H7 (cell line): Measurements from ENCODE around the gene CDIPT. TPM values are rescaled to one million over a fixed set of nuclear protein-coding genes. Genes with fewer than 3 reads are reported as not detected.
"Not testable (repeated sequence)": the region's sequence is repeated elsewhere in the genome, so short reads cannot be mapped to it uniquely, and the experiment has no call there.

Experiments used
- DNase-seq: peaks from one replicate; pipeline ENCODE4 v3.0.0; 2012
- H3K27me3 ChIP-seq: 2 replicates; pipeline ENCODE4 v1.6.0; 2011; ENCODE audit warnings: mild to moderate bottlenecking, low read length; ENCODE audit not compliant: control insufficient read depth, insufficient read depth
- H3K36me3 ChIP-seq: replicated peaks from 2 replicates; pipeline ENCODE4 v1.5.1; 2011; ENCODE audit warnings: low read length; ENCODE audit not compliant: control insufficient read depth, insufficient read depth
- H3K4me3 ChIP-seq: 2 replicates; pipeline ENCODE4 v1.5.1; 2011; ENCODE audit warnings: low read depth, mild to moderate bottlenecking, control low read depth, low read length, moderate library complexity; ENCODE audit not compliant: insufficient read depth
- total RNA-seq: library from RNA; depleted of rRNA; stranded (reverse); fragments of >200 nt; shearing (Covaris generic); gene quantifications from 2 replicates; pipeline ENCODE4 v1.2.3, GENCODE V29; 2014

The CDIPT gene
- total RNA-seq, 1 experiment from 2014 or later: 91.3 TPM

GRCh38 chr16:29881050-29881449 lies 18.0 kb upstream of the CDIPT start:
- no peak for DNase-seq
- no peak overlapping the region for H3K4me3 ChIP-seq
- peaks cover 7% of the 10 kb centered on the region; the same call in 1 of the 2 replicates for H3K27me3 ChIP-seq
- H3K36me3 ChIP-seq: peaks cover 2% of the 10 kb centered on the region; the same call in 1 of the 2 replicates

DNA sequence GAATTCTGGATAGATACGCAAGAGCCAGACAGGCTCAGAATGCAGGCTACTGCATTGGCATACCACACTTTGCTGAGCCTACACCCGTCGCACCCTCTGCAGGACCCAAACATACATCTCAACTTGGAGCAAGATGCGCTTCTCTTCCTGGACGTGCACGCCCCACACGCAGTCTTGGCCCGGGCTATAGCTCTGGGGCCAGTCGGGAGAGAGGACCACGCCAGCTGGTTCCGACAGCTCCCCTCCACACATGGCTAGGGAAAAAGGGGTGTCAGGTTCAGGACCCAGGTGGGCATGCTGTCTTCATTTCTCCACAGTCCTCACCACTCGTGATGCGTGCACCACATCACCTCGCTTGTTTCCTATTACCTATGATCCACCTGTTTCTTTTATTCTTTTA lies 15.1 kb upstream of the CDIPT start:
- H3K4me3 ChIP-seq: no peak overlapping the region
- peaks cover 7% of the 10 kb centered on the region; the same call in 1 of the 2 replicates for H3K27me3 ChIP-seq
- DNase-seq: no peak
- peaks cover 2% of the 10 kb centered on the region; the same call in 1 of the 2 replicates for H3K36me3 ChIP-seq

- DNase-seq: peak; percentile 98
- peak overlapping the region; percentile 58 for H3K4me3 ChIP-seq
These were observed 14.4 kb upstream of the CDIPT start for GRCh38 chr16:29877266-29877961.

DNA sequence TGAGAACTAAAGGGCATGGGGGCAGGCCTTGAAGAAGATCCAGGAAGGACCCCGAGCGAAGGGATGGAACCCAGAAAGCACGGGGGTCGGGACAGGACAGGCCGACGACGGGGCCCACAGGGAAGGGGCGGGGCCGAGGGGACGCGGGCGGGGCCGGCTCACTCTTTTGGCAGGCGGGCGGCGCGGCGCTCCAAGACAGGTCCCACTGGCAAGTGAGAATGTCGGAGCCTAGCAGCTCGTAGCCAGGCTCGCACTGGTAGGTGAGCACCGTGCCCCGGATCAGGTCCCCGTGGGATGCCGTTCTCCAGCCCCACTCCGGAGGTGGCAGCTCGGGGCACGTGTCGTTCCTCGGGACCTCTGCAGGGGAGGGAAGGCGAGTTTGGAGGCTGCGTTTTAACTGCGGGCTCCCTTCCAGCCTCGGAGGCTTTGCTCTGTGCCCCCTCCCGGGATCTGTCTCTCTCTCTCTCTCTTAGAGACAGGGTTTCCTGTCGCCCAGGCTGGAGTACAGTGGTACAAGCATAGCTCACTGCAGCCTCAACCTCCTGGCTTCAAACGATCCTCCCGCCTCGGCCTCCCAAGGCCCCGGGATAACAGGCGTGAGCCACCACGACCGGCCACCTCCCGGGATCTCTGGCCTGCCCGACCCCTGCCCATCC lies 13.7 kb upstream of the CDIPT start:
- H3K4me3 ChIP-seq: peak overlapping the region; percentile 58
- peaks cover 7% of the 10 kb centered on the region; the same call in 1 of the 2 replicates for H3K27me3 ChIP-seq
- H3K36me3 ChIP-seq: peaks cover 2% of the 10 kb centered on the region
- DNase-seq: peak; percentile 91

More at GRCh38 chr16:29877266-29877961, 14.4 kb upstream of the CDIPT start:
- Histone ChIP-seq H3K36me3 (peaks cover 2% of the 10 kb centered on the region), H3K27me3 (peaks cover 7% of the 10 kb centered on the region; the same call in 1 of the 2 replicates)

GRCh38 chr16:29876217-29876593 lies 13.2 kb upstream of the CDIPT start:
- peaks cover 2% of the 10 kb centered on the region for H3K36me3 ChIP-seq
- peak overlapping the region; percentile 58 for H3K4me3 ChIP-seq
- peaks cover 7% of the 10 kb centered on the region; the same call in 1 of the 2 replicates for H3K27me3 ChIP-seq
- peak; percentile 92 for DNase-seq

DNA sequence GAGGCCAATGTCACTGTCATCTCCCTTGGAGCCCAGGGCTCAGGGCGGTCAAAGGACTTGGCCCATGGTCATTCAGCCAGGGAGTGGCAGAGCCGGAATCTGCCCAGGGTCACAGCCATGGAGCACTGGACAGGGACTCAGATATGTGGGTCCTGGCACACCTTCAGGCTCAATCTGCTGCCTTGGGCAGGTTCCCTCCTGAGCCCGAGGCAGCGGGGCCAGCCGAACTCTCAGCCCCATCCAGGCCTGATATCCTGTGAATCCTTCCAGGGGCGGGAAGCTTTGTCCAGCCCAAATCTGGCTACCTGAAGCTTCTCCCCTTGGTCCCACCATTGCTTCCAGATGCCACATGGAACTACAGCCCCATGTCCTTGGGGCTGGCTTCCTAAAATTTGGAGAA lies 12.2 kb upstream of the CDIPT start:
- peaks cover 7% of the 10 kb centered on the region; the same call in 1 of the 2 replicates for H3K27me3 ChIP-seq
- H3K4me3 ChIP-seq: no peak overlapping the region
- no peak for DNase-seq
- H3K36me3 ChIP-seq: peaks cover 2% of the 10 kb centered on the region

GRCh38 chr16:29873319-29873718 lies 10.3 kb upstream of the CDIPT start:
- H3K27me3 ChIP-seq: peaks cover 7% of the 10 kb centered on the region; the same call in 1 of the 2 replicates
- no peaks in the 10 kb centered on the region; the same call in 1 of the 2 replicates for H3K36me3 ChIP-seq
- no peak overlapping the region for H3K4me3 ChIP-seq
- DNase-seq: no peak

DNA sequence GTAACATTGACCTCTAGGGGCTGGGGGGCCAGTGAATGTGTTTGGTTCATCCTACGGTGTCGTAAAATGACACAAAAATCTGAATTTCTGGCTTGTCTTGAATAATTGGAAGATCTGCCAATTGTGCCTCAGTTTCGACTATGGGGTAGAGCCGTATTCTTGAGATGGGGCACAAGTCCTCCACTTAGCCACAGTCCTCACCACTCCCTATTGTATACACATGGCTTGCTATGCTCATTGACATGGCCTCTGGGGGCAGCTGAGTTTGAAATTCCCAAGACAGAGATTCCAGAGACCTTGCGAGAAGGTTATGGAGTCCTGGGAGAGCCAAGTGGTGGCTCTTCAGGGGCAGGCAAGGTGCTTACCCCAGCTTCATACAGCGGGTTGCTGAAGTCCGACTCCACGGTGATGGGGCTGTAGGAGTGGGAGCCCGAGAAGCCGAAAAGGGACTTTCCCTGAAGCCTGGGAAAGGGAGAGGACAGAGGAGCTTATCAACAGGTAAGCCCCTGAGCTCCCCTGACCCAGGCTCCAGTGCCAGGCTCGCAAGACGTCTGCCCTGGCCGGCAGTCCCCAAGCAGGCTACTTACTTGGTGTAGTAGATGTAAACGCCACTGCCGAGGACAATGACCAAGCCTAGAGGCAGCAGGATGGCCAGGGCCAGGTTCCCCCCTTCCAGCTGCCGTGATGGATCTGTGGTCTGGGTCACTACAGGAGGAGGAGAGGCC lies 9.0 kb upstream of the CDIPT start:
- H3K4me3 ChIP-seq: no peak overlapping the region
- H3K36me3 ChIP-seq: no peaks in the 10 kb centered on the region; the same call in 1 of the 2 replicates
- DNase-seq: no peak
- H3K27me3 ChIP-seq: peaks cover 6% of the 10 kb centered on the region; the same call in 1 of the 2 replicates

- H3K4me3 ChIP-seq, H3K27me3 ChIP-seq, H3K36me3 ChIP-seq, DNase-seq: not testable (repeated sequence)
These were observed 6.0 kb upstream of the CDIPT start for GRCh38 chr16:29869067-29869466.

- no peaks in the 10 kb centered on the region; the same call in 1 of the 2 replicates for H3K36me3 ChIP-seq
- no peaks in the 10 kb centered on the region for H3K27me3 ChIP-seq
- H3K4me3 ChIP-seq: no peak overlapping the region
- no peak for DNase-seq
These were observed 5.5 kb upstream of the CDIPT start for GRCh38 chr16:29868396-29869009.

DNA sequence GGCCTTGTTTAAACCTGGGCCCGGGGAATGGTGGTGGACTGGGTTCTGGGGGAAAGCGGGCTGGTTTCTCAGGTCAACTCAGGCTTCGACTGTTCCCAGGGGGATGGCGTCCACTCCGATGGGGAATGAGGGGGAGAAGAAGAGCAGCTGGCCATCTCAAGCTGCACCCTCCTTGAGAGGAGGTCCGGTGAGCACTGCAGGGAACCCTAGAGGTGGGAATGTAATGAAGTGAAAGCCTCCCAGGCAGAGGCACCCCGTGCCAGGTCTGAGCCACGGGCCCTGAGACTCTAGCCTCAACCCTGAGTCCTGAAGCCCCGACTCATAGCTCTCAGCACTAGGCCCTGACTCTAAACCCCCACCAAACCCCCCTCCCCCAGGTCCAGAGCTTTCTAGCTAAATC lies 1.2 kb upstream of the CDIPT start:
- no peak overlapping the region for H3K4me3 ChIP-seq
- no peaks in the 10 kb centered on the region for H3K27me3 ChIP-seq
- peak; percentile 30 for DNase-seq
- H3K36me3 ChIP-seq: peaks cover 6% of the 10 kb centered on the region

- Histone ChIP-seq H3K27me3 (no peaks in the 10 kb centered on the region), H3K4me3 (peak overlapping the region; percentile 33), H3K36me3 (peaks cover 6% of the 10 kb centered on the region)
- no peak for DNase-seq
These were observed 601 bp upstream of the CDIPT start for GRCh38 chr16:29863669-29863984.

GRCh38 chr16:29862383-29862883 lies 593 bp downstream of the CDIPT start:
- H3K36me3 ChIP-seq: peaks cover 6% of the 10 kb centered on the region
- DNase-seq: no peak
- H3K4me3 ChIP-seq: peak overlapping the region; percentile 53
- H3K27me3 ChIP-seq: no peaks in the 10 kb centered on the region

- Histone ChIP-seq H3K36me3 (peaks cover 6% of the 10 kb centered on the region), H3K4me3 (no peak overlapping the region)
- no peak for DNase-seq
These were observed 2.8 kb downstream of the CDIPT start for GRCh38 chr16:29860218-29860617.

More at GRCh38 chr16:29860218-29860617, 2.8 kb downstream of the CDIPT start:
- no peaks in the 10 kb centered on the region for H3K27me3 ChIP-seq
